Tongue (tissue), 2 donors: ENCODE measurements around the gene SCN1A. TPM values are rescaled to one million over a fixed set of nuclear protein-coding genes. Genes with fewer than 3 reads are reported as not detected.
"Not testable (repeated sequence)": the region's sequence is repeated elsewhere in the genome, so short reads cannot be mapped to it uniquely, and the experiment has no call there.

Experiments used
- DNase-seq: peaks from one replicate; pipeline ENCODE4 v3.0.0-alpha.2; 2015
- total RNA-seq: library from RNA; depleted of rRNA; stranded (reverse); fragments of >200 nt; gene quantifications from one replicate; pipeline ENCODE4 v1.2.3, GENCODE V29; 2014

Gene SCN1A
- total RNA-seq, 1 donor from 2014 or later: 0.10 TPM

DNA sequence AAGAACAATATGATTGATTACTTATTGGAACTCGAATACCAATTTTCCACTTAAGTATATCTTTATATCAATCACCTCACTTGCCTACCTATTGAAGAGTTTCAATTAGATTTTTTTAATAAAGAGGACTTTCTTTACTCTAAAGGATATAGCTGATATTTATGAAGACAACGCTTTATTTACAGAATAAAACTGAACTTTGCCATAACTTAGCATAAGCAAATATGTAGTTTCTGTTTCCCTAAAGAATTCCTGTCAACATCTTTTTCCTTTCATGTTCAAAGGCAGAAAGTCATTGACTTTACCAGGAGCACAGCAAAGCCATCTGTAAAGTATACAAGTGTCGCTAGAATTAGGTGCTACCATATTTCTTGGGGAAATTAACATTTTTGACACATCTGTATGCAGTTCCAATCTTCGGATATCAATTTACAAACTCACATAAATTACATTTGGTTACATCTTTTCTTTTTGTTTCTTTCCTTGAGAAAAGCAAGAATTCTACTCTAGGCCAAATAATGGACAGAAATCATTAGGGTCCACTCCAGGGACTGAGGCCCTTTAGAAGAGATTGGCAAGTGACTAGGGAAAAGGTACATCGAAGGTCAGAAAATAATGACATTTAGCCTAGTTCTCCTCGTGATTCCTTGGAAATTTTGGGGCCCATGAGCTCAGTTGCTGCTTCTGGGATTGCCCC is 7.5 kb upstream of the SCN1A start:
- DNase-seq: no peak

DNA sequence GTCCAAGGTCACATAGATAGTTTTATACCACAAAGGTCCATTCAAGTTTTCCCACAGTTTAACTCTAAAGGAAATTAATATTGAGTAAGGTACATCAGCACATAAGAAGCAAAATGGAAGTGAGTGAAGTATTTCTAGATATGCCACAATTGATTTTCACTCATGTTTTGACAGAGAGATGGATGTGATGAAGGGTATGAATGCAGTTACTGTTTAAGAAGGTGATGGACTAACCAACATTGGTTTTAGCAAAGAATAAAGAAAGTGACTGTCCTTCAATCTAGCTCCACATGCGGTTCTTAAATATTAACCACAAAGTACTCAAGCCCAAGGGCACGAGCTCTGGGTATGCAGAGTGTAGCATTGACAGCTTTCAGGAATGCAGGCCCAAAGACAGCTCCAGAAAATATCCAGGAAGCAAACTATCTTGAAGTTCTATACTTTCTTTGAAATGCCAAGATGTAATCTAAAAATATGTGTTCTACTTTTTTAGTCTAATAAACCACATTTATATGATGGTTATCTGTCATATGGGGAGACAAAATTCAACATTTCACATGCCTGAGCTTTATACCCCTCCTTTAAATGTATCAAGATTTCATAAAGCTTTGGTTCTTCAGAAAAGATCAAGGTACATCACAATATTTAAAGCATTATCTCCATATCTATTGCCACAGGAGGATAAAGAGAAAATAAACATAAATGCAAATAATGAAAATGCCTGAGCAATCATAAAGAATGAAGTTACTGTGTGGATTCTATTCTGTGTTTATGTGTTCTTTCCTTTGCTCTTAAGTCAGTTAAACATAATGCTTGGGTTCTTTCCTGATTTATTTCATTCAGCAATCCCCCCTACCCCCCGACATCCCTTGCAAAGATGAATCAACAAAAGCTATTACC is 6.7 kb upstream of the SCN1A start:
- DNase-seq: no peak

- no peak for DNase-seq
Observed at GRCh38 chr2:166133653-166134052, 5.8 kb upstream of the SCN1A start.

- DNase-seq: no peak
Observed at GRCh38 chr2:166128156-166128505, 311 bp upstream of the SCN1A start.

- DNase-seq: no peak
Observed at GRCh38 chr2:166126007-166126639, 1.7 kb downstream of the SCN1A start.

- DNase-seq: no peak
Observed at GRCh38 chr2:166125557-166125956, 2.3 kb downstream of the SCN1A start.

GRCh38 chr2:166118180-166118579 is 9.6 kb downstream of the SCN1A start:
- DNase-seq: no peak

DNA sequence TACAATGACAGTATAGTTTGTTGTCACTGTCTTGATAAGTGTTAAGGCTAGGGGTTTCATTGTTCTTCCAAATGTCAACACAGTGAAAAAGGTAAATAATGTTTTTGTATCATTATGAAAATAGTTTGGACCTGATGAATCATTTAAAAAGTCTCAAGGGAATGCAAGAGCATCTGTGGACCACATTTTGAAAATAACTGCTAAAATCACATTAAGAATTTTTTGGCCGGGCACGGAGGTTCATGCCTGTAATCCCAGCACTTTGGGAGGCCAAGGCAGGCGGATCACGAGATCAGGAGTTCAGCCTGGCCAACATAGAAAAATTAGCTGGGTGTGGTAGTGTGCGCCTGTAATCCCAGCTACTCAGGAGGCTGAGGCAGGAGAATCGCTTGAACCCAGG is 10.3 kb downstream of the SCN1A start:
- DNase-seq: no peak

DNA sequence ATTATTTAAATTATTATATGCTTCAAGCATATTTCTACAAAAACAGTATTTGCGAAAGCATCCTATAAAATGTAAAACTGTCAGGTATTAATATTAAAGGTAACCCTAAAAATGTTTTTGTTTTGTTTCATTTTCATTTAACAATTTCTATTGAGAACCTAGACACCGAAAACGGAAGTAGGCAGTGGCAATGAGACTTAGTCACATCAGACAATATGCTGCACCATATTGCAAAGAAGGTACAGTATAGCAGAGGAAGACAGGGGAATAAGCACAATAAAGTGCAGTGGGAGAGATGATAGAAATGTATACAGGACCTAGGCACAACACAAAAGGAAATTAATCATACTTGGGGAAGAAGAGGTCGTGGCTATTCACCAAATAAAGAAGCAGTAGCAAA is 12.2 kb downstream of the SCN1A start:
- DNase-seq: no peak

- DNase-seq: no peak
Observed at GRCh38 chr2:166112193-166112605, 15.6 kb downstream of the SCN1A start.

GRCh38 chr2:166106431-166107015 is 21.3 kb downstream of the SCN1A start:
- DNase-seq: peak; percentile 23

DNA sequence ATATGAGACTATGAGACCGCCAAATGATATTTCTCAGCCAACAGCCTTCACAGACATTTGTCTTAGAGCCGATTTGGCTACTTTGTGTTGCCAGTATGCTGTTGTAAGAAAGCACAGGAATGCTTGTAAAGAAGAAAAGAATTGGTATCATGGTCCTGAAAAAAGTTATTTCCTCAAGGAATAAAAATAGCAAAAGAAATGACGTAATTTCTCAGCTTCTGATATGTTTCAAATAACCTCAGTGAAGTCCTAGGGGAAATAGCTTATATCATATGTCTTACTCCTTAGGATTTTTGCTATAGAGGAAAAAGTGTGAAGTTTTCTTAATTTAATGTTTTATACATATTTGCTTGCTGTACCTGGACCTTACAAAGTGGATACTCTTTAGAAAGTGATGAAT is 23.0 kb downstream of the SCN1A start:
- DNase-seq: no peak

DNA sequence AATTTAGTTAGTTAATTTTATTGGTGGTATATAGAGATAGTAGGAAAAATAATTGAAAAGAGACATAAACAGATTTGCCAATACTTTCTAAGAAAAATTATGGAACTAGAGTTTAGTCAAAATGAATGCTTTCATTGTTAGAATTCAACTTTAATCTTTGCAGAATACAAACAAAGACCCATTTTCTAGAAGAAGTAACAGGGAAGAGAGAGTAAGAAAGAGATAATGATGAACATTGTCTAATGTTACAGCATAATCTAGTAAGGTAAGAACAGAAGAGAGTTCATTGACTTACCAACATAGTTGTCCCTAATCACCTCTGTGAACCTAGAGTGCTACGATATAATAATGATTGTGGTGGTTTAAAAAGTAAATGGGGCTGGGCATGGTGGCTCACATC is 23.7 kb downstream of the SCN1A start:
- no peak for DNase-seq

- DNase-seq: not testable (repeated sequence)
Observed at GRCh38 chr2:166103277-166103676, 24.5 kb downstream of the SCN1A start.

- no peak for DNase-seq
Observed at GRCh38 chr2:166094325-166094724, 33.5 kb downstream of the SCN1A start.

GRCh38 chr2:166092889-166093288 is 34.9 kb downstream of the SCN1A start:
- no peak for DNase-seq

GRCh38 chr2:166091439-166091838 is 36.4 kb downstream of the SCN1A start:
- no peak for DNase-seq

GRCh38 chr2:166090908-166091307 is 36.9 kb downstream of the SCN1A start:
- no peak for DNase-seq

DNA sequence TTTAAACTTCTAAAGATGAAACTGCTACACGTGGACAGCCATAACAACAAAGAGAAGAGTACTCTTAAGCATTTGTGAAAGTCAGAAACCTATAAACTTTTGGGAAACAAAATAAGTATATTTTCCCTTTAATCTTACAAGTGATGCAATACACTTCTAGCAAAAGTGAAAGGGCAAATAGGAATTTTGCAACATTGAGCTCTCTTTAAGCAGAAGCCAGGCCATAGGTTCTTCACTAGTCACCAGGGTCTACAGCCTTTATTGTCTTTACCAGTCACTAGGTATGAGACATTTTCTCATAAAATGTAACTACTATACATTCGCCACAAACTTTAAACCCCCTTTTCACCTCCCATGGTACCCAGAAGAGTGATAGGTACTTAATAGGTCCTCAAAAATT is 37.5 kb downstream of the SCN1A start:
- DNase-seq: no peak

GRCh38 chr2:166088634-166089033 is 39.2 kb downstream of the SCN1A start:
- DNase-seq: no peak

DNA sequence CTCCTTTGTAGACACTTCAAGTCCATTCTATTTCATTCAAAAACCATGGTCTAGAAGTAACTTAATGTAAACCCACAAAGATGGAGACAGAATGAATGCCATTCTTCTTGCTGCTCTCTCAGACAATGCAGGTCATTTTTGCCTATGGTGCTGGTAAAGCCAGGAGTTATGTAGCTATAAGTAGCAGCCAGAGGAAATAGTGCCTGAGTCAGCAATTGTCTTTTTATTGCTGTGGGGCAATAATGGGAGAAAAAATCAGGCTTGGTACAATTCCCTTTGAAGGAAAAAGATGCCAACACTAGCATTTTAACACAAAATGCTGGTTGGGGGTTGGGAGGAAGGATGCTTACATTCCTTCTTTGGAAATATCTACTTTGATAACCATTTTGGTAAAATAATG is 43.5 kb downstream of the SCN1A start:
- no peak for DNase-seq

DNA sequence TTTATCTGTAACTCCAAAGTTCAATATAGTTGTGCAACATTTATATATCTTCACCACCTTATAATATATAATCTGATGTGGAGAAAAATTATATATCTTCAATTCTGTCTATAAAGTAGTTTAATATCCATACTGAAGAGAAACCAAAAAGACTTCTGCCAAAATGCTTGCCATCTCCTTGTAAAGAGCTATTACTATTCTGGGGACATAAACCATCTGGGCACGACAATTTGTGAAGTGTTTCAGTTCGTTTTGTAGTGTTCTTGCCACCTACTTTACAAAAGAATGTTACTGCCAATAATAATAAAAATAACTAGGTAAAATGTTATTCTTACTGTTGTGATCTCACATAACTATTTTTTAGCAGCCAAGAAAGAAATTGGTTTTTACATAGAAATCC is 45.1 kb downstream of the SCN1A start:
- no peak for DNase-seq

- DNase-seq: no peak
Observed at GRCh38 chr2:166081852-166082251, 46.0 kb downstream of the SCN1A start.
